NOMO-1 (cell line): ENCODE results near the gene GTF3C5.
"Not testable (repeated sequence)": the region's sequence is repeated elsewhere in the genome, so short reads cannot be mapped to it uniquely, and the experiment has no call there.

Source experiments
- DNase-seq, 2 experiments: peaks; one replicate each; lab custom pipeline; 2025; ENCODE audit not compliant: unreplicated experiment in 2 of 2; lab: John Stamatoyannopoulos, UW

The GTF3C5 gene

GRCh38 chr9:132995121-132995420, 35.7 kb upstream of the GTF3C5 start:
- no peak for DNase-seq

- no peak for DNase-seq
These were observed 34.9 kb upstream of the GTF3C5 start for GRCh38 chr9:132995879-132996278.

- no peak for DNase-seq
These were observed 34.3 kb upstream of the GTF3C5 start for GRCh38 chr9:132996526-132996925.

GRCh38 chr9:132997591-132997990, 33.2 kb upstream of the GTF3C5 start:
- DNase-seq: no peak

DNA sequence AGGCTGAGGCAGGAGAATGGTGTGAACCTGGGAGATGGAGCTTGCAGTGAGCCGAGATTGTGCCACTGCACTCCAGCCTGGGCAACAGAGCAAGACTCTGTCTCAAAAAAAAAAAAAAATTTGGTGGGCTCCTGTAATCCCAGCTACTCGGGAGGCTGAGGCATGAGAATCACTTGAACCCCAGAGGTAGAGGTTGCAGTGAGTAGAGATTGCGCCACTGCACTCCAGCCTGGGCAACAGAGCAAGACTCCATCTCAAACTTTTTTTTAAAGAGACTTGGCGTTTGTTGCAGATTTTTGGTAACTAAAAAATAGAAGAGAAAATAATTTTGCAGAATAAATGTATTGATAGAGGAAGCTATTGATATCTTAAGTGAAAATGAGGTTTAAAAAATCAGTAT, 32.6 kb upstream of the GTF3C5 start:
- not testable (repeated sequence) for DNase-seq

- no peak for DNase-seq
These were observed 31.8 kb upstream of the GTF3C5 start for GRCh38 chr9:132998831-132999635.

DNA sequence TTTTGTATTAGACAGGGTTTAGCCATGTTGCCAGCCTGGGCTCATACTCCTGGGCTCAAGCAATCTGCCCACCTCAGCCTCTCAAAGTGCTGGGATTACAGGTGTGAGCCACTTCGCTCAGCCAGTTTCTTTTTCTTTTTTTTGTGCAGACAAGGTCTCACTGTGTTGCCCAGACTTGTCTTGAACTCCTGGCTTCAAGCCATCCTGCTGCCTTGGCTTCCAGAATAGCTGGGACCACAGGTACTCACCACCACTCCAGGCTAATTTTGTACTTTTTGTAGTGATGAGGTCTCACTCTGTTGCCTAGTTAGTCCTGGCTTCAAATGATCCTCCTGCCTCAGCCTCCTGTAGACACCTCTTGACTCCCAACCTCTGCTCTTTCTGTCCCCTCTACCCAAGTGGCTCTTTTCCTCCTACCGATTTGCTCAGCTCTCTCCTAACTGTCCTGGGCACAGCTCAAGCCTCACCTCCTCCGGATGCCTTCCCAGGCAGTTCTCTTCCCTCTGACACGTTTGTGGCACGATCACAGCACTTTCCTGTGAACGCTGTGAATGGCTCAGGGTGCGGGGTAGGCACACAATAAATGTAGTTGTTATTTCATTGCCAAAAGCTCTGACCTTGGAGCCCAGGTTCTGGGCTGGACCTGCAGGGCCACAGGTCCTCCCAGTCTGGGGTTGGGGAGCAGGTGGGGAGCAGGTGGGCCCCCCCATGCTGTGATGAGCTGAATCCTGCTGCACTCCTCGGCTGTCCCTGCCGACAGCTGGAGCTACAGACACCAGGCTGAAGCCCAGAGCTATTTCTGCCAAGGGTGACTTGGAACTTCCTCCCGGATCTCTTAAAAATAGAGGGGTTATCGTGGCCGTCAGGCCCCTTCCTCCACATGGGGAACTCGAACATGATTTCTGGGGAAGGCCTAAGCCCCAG, 28.4 kb upstream of the GTF3C5 start:
- DNase-seq: no peak

- DNase-seq: no peak
These were observed 27.7 kb upstream of the GTF3C5 start for GRCh38 chr9:133003071-133003461.

DNA sequence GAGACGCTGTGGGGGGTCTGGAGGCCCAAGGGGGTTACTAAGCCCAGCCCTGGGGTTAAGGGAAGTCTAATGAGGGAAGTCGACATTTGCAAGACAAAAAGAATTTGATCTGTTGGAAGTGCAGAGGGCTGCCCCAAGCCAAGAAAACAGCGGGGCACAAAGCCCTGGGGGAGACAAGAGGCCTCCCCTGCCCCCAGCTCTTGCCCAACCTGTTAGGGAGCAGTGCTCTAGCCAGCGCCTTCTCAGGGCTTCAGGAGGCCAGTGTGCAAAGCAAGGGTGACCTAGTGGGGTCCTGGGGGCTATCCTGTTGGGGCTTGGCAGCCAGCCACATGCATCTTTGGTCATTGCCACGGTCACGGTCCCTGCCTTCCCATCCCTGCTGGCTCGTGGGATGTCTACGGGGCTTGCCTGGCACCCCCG, 27.1 kb upstream of the GTF3C5 start:
- no peak for DNase-seq

DNA sequence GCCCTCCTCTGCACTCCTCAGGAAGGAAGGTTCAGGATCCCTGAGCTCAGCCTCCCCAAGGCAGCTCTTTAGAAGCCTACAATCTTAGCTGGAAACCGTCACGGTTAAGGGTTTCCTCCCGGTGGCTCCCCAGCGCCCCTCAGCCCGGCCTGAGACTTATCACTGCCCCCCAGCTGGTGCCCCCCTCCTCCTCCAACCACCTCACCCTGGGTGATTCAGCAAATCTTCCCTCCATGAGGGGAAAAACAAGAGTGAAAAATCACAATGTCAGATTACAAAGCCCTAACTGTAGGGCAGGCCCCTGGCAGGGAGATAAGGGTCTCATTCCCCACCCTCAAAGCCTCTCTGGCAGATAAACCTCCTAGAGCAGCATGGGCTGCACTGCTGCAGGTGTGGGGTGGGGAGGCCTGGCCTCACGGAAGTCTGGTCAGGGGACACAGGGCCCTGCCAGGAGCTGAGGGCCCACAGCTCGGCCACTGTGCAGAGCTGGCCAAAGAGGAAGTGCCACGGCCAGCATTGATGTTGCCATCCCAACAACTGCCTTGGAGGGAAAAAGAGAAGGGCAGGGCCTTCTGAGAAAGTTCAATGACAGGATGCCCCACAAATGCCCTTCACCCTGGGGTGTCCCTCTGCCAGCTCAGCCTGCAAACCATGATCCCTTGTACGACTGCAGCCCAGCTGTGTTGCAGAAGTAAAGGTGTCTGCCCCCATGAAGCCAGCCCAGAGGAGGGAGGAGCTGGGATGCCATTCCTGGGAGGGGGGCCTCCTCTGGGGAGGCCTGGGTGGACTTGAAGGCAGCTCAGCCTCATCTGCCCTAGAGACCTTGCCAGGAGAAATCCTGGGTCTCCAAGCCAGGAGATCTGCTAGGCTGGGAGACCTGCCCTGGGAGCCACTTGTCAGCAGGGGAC, 26.5 kb upstream of the GTF3C5 start:
- DNase-seq: peak; percentile 42 to 50

DNA sequence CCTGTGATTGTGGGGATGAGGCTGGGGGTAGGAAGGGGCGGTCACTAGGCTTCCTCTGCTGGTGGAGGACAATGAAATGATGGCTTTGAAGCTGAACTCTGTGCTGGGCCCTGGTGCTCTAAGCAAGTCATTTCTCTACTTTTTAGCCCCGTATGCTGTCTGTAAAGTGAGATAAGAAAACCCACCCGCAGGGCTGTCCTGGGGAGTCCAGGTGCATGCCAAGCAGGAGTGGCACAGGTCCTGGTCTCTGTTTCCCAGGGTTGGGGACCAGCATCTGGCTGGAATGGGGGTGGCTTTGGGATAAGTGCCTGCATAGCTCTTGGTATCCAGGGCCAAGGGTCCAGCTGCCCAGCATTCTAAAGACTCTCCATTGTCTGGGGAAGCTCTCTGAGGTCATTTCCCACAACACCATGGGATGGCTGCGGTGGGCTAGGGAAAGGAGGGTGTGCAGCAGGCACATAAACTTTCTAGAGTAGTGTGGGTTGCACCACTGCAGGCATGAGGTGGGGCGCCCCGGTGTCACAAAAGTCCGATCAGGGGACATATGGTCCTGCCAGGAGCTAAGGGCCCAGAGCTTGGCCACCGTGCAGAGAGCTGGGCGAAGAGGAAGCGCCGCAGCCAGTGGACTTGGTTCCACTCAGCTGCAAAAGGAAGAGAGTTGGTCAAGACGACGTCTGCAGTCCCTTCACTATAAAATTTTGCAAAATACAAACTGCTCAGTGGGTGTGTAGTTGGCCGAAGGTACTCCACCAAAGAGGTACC, 25.6 kb upstream of the GTF3C5 start:
- no peak for DNase-seq

- no peak for DNase-seq
These were observed 24.8 kb upstream of the GTF3C5 start for GRCh38 chr9:133005957-133006356.

- DNase-seq: no peak
These were observed 24.0 kb upstream of the GTF3C5 start for GRCh38 chr9:133006731-133007352.

DNA sequence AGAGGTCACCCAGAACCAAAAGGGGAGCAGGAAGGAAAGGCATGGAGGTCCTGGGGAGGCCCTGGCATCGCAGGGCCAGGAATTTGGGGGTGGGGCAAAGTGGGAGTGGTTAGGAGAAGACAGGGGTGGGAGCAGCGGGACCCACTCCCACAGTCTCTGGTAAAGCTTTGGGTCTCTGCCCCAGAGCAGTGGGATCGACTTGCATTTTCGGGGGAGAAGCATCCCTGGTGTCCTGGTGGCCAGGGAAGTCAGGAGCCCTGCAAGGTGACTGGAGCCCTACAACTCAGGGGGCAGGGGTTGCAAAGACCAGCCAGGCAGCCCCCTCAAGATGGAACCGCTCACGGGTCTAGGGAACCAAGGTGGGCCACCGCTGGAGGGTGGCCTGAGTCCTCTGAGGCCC, 22.4 kb upstream of the GTF3C5 start:
- no peak for DNase-seq

- DNase-seq: peak; percentile 40 to 92
These were observed 22.0 kb upstream of the GTF3C5 start for GRCh38 chr9:133008824-133009223.

DNA sequence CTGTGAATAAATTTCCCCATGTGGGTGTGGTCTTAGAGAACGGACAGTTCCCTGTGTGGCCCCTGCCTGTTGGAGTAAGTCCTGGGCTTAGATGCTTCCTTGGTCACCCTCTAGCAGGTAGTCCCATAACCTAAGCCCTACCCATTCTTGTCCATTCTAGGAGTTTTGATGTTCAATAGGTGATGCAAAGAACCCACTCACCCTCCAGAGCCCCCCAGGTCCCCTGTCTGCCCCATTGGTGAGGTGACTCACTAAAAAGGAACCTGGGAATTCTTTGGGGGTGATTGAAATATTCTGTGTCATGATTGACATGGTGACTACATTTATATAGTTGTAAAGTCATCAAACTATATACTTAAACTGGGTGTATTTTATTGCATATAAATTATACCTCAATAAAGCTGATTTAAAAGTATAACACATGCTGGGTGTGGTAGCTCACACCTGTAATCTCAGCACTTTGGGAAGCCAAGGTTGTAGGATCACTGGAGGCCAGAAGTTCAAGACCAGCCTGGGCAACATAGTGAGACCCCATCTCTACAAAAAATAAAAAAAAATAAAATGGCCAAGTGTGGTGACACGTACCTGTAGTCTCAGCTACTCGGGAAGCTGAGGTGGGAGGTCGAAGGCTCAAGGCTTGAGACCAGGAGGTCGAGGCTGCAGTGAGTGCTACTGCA, 20.8 kb upstream of the GTF3C5 start:
- no peak for DNase-seq

DNA sequence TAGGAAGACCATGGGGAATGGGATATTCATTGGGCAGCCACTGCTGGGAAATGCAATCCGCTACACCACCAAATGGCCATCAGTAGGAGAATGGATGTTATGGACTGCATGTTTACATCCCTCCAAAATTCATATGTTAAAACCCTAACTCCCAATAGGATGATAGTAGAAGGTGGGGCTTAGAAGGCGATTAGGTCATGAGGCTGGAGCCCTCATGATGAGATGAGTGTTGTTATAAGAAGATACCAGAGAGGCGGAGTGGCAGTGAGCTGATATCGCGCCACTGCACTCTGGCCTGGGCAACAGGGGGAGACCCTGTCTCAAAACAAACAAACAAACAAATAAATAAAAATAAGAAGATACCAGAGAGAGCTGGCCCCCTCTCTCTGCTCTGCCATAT, 16.1 kb upstream of the GTF3C5 start:
- no peak for DNase-seq

GRCh38 chr9:133023117-133023890, 7.5 kb upstream of the GTF3C5 start:
- peak in 1 of 2 experiments; percentile 40 for DNase-seq
